ENCODE measurements around the gene XKR3.
"Not testable (repeated sequence)": the region's sequence is repeated elsewhere in the genome, so short reads cannot be mapped to it uniquely, and the experiment has no call there.

DNA sequence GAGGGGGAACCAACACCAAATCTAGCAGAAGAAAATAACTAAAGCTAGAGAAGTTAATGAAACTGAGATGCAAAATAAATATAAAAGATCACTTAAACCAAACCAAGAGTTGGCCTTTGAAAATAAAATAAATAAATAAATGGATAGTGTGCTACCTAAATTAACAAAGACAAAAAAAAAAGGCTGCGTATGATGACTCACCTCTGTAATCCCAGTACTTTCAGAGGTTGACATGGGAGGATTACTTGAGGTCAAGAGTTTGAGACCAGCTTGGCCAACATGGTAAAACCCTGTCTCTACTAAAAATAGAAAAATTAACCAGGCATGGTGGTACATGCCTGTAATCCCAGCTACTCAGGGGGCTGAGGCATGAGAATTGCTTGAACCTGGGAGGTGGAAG is 29.7 kb downstream of the XKR3 start:
- not testable (repeated sequence) for TF ChIP-seq ZNF274 (IDR thresholded peaks at IDR 0.05; ENCODE audit: low read depth, low read length); YY1 (IDR thresholded peaks at IDR 0.05; ENCODE audit: insufficient read depth, insufficient read length)
